ENCODE data around the gene EFNA3. TPM values are rescaled to one million over a fixed set of nuclear protein-coding genes. Genes with fewer than 3 reads are reported as not detected.
A peak's percentile ranks its signal among the peaks of the same experiment; 100 is the strongest.

The EFNA3 gene
- total RNA-seq, 1 donor = 0.90 TPM

DNA sequence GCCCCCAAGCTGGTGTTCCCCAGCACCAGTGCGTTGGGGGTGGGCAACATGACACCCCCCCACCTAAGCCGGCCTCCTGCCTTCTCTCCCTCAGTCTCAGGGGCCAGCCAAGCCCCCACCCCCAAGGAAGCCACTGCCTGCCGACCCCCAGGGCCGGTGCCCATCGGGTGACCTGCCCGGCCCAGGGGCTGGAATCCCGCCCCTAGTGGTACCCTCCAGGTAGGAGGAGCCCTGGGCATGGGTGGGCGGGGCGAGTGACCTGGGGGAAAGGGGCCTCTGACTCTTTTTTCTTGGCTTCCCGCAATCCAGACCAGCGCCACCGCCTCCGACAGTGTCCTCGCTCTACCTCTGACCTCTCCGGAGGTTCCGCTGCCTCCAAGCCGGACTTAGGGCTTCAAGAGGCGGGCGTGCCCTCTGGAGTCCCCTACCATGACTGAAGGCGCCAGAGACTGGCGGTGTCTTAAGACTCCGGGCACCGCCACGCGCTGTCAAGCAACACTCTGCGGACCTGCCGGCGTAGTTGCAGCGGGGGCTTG is 16.4 kb upstream of the EFNA3 start:
- peak; percentile 11 for TF ChIP-seq CTCF (IDR thresholded peaks at IDR 0.05; ENCODE audit: insufficient read depth, low read length)
- DNase-seq (ENCODE audit: low read depth) = no peak
- H3K4me3 ChIP-seq (ENCODE audit: low read depth, low read length) = no peak overlapping the region

- DNase-seq (ENCODE audit: low read depth) = no peak
- TF ChIP-seq CTCF (IDR thresholded peaks at IDR 0.05; ENCODE audit: insufficient read depth, low read length) = peak; percentile 77
- peak overlapping the region; percentile 95 for H3K4me3 ChIP-seq (ENCODE audit: low read depth, low read length)
These were observed 15.8 kb upstream of the EFNA3 start for GRCh38 chr1:155062702-155063411.

DNA sequence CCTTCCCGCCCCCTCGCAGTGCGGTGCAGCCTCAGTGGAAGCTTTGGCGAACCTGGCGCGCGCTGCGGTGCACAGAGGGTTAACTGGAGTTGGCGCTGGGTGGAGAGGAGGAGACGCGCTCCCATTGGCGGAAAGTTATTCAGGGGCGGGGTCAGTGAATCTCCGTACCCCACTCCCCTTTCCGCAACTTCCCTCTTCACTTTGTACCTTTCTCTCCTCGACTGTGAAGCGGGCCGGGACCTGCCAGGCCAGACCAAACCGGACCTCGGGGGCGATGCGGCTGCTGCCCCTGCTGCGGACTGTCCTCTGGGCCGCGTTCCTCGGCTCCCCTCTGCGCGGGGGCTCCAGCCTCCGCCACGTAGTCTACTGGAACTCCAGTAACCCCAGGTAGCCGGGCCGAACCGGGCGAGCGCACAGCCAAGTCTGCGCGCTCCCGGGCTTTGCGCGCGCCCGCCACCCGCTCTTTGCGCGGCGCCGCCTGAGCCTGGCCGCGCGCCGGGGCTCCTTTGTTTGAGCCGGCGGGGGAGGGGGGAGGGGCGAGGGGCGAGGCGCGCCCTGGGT is 15.0 kb upstream of the EFNA3 start, which contains the start of gene EFNA4:
TSS of gene EFNA4 (plus strand) at position 191 of the 561 bp plus-strand sequence. CDS start at position 275, 84 bp downstream.
- peak; percentile 77 for DNase-seq (ENCODE audit: low read depth)
- H3K4me3 ChIP-seq (ENCODE audit: low read depth, low read length) = peak within 1 kb of the TSS; percentile 95
- TF ChIP-seq CTCF (IDR thresholded peaks at IDR 0.05; ENCODE audit: insufficient read depth, low read length) = no peak

DNA sequence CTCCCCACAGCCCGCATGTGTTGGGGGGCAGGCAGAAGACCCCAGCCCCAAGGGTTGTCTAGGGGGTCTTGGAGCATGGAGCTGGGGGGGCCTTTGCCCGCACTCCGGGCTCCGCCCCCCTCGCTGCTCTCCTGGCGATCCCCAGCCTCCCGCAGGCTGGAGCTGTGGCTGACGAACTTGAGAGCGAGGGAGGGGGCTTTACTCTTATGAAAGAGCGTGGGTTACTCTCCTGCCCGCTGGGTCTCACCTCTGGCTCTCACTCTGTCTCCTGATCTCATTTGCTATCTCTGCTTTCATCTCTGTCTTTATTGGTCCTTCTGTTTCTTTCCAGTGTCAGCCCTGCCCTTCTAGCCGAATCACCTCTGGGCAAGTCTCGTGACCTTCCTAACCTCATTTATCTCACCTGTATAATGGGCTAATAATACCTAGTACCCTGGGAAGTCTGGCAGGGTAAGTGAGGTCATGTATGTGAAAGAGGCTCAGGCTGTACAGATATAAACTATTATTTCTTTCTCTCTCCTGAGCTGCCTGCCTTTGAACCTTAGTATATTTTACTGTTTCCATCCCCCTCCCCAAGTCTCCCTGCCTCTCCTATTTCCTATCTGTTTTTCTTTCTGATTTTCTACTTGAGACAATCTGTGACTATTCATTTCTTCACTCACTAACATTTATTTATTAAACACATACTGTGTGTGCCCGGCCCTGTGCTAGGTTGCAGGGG is 14.4 kb upstream of the EFNA3 start:
- DNase-seq (ENCODE audit: low read depth) = peak; percentile 16
- H3K4me3 ChIP-seq (ENCODE audit: low read depth, low read length) = peak overlapping the region; percentile 95
- no peak for TF ChIP-seq CTCF (IDR thresholded peaks at IDR 0.05; ENCODE audit: insufficient read depth, low read length)

- TF ChIP-seq CTCF (IDR thresholded peaks at IDR 0.05; ENCODE audit: insufficient read depth, low read length) = no peak
These were observed 13.7 kb upstream of the EFNA3 start for GRCh38 chr1:155064832-155065429.

GRCh38 chr1:155066777-155067176 is 11.9 kb upstream of the EFNA3 start:
- H3K4me3 ChIP-seq (ENCODE audit: low read depth, low read length) = no peak overlapping the region
- no peak for TF ChIP-seq CTCF (IDR thresholded peaks at IDR 0.05; ENCODE audit: insufficient read depth, low read length)
- DNase-seq (ENCODE audit: low read depth) = no peak

More at GRCh38 chr1:155064832-155065429, 13.7 kb upstream of the EFNA3 start:
- no peak overlapping the region for H3K4me3 ChIP-seq (ENCODE audit: low read depth, low read length)
- DNase-seq (ENCODE audit: low read depth) = no peak
